Upper lobe of left lung (tissue), 6 donors: ENCODE data around the gene ODF2L. TPM values are rescaled to one million over a fixed set of nuclear protein-coding genes. Genes with fewer than 3 reads are reported as not detected.

Source experiments
- ATAC-seq, 2 donors: fragments of 200-7000 bp; cut with Tn5 transposase; one replicate each; pipeline ENCODE4 v1.9.1; 2022; ENCODE audit warnings: mild to moderate bottlenecking in 2 of 2, moderate library complexity in 2 of 2; ENCODE audit not compliant: low FRiP score in 2 of 2
- DNase-seq, 2 donors: peaks; one replicate each; pipeline ENCODE4 v3.0.0-alpha.2; 2019 to 2020
- H3K27ac ChIP-seq, 4 donors: fragments of 200-600 bp; sonication (generic); one replicate each; pipeline ENCODE4 v1.5.1; 2016 to 2019
- H3K27me3 ChIP-seq, 4 donors: fragments of 200-600 bp; sonication (generic); one replicate each; pipeline ENCODE4 v1.5.1; 2017 to 2019
- H3K36me3 ChIP-seq, 4 donors: fragments of 200-600 bp; sonication (generic); one replicate each; pipeline ENCODE4 v1.5.1; 2016 to 2019
- H3K4me1 ChIP-seq, 4 donors: fragments of 200-600 bp; sonication (generic); one replicate each; pipeline ENCODE4 v1.5.1; 2018 to 2019
- H3K4me3 ChIP-seq, 4 donors: fragments of 200-600 bp; sonication (generic); one replicate each; pipeline ENCODE4 v1.5.1; 2017 to 2019; ENCODE audit warnings: mild to moderate bottlenecking in 2 of 4, moderate library complexity in 1 of 4
- H3K9me3 ChIP-seq, 4 donors: fragments of 200-600 bp; sonication (generic); one replicate each; pipeline ENCODE4 v1.5.1; 2018 to 2019
- CTCF ChIP-seq, 6 experiments: fragments of 450-650 bp in 4 of 6; fragments of 200-600 bp in 2 of 6; sonication (generic) in 2 of 6; IDR thresholded peaks; one replicate each; pipeline ENCODE4 v1.5.1; 2016 to 2019; ENCODE audit warnings: antibody characterized with exemption in 6 of 6
- EP300 ChIP-seq, 4 donors: sonication (generic); formaldehyde crosslinking; IDR thresholded peaks; one replicate each; pipeline ENCODE4 v1.5.1; 2017; ENCODE audit warnings: antibody characterized with exemption in 4 of 4, control low read depth in 2 of 4
- POLR2A ChIP-seq, 4 donors: fragments of 450-650 bp; IDR thresholded peaks; one replicate each; pipeline ENCODE4 v1.5.1; 2016 to 2017; ENCODE audit warnings: antibody characterized with exemption in 4 of 4, mild to moderate bottlenecking in 2 of 4
- POLR2AphosphoS5 ChIP-seq, 2 donors: sonication (generic); formaldehyde crosslinking; IDR thresholded peaks; one replicate each; pipeline ENCODE4 v1.5.1; 2017; ENCODE audit warnings: antibody characterized with exemption in 2 of 2
- whole genome bisulfite sequencing, 2 donors: methylation state at CpG; one replicate each; pipeline ENCODE4 v1.1.5; 2017 to 2018; 5-methylcytosine and 5-hydroxymethylcytosine counted together
- small RNA-seq, 4 donors: library from RNA; depleted of rRNA; stranded (forward); fragments of <200 nt; gene quantifications; one replicate each; pipeline ENCODE3, GENCODE V24; 2016
- total RNA-seq, 6 donors: library from RNA; depleted of rRNA in 4 of 6; stranded (reverse); fragments of >200 nt in 4 of 6; gene quantifications; one replicate each; pipeline versions ENCODE4 v1.1.0 to v1.2.1, GENCODE V29; 2016 to 2021
- donor health status: DM: no; HTN: no; CAD: no; lungs with moderate emphysema.
- donor health status: DM: no; HTN: yes; CAD: no; lungs with severe emphysema.

The ODF2L gene
- total RNA-seq, 6 donors from 2014 or later = 22.2 to 179 (median 34.0) TPM

- no peak for TF ChIP-seq POLR2A (IDR thresholded peaks at IDR 0.05)
- TF ChIP-seq POLR2AphosphoS5 (IDR thresholded peaks at IDR 0.05) = no peak
- no peak for TF ChIP-seq CTCF (IDR thresholded peaks at IDR 0.05)
- no peak for TF ChIP-seq EP300 (IDR thresholded peaks at IDR 0.05)
- H3K9me3 ChIP-seq = no peaks in the 10 kb centered on the region
- no peaks in the 10 kb centered on the region for H3K4me1 ChIP-seq
- DNase-seq = no peak
- 91 to 96% methylated on average over 3 of the region's 3 CpGs for WGBS, 2 donors
- no peak for ATAC-seq
- no peaks in the 10 kb centered on the region for H3K27me3 ChIP-seq
- H3K4me3 ChIP-seq = no peak overlapping the region
- no peak overlapping the region for H3K27ac ChIP-seq
- H3K36me3 ChIP-seq = no peaks in the 10 kb centered on the region
Measured at GRCh38 chr1:86305731-86306130, 90.4 kb downstream of the ODF2L start.

GRCh38 chr1:86303041-86303690 lies 93.0 kb downstream of the ODF2L start:
- WGBS, 2 donors = 72 to 82% methylated on average over 1 of the region's 1 CpG
- H3K27ac ChIP-seq = no peak overlapping the region
- ATAC-seq = no peak
- no peak overlapping the region for H3K4me3 ChIP-seq
- no peak for DNase-seq
- H3K27me3 ChIP-seq = no peaks in the 10 kb centered on the region
- no peaks in the 10 kb centered on the region for H3K36me3 ChIP-seq
- H3K9me3 ChIP-seq = no peaks in the 10 kb centered on the region
- H3K4me1 ChIP-seq = no peaks in the 10 kb centered on the region
- no peak for TF ChIP-seq POLR2A (IDR thresholded peaks at IDR 0.05)
- no peak for TF ChIP-seq POLR2AphosphoS5 (IDR thresholded peaks at IDR 0.05)
- TF ChIP-seq EP300 (IDR thresholded peaks at IDR 0.05) = no peak
- no peak for TF ChIP-seq CTCF (IDR thresholded peaks at IDR 0.05)

Small RNA genes lying within 50 kb of the gene (small RNA-seq; reads per million reads assigned to genes)
- 0 reads per million in 4 donors for gene MIR7856

Other genes with a start within 250 kb of the ODF2L start
- 1 to 10 TPM in 2 of 6 donors, under 1 TPM in 4; 0.30 to 2.1 (median 0.68) TPM for gene COL24A1, start 239.6 kb downstream of the ODF2L start, total RNA-seq
- 1 to 10 TPM in 1 of 6 donors, under 1 TPM in 2, not detected in 3; 0.57 to 5.3 (median 0.61) TPM for gene CLCA2, start 27.8 kb upstream of the ODF2L start, total RNA-seq
- gene CLCA1, start 72.6 kb upstream of the ODF2L start, total RNA-seq = under 1 TPM in 2 of 6 donors, not detected in 4; 0.11 to 0.27 TPM
- gene CLCA4, start 150.8 kb upstream of the ODF2L start, total RNA-seq = 1 to 10 TPM in 1 of 6 donors, not detected in 5; 1.0 TPM